PC-9 (cell line): Measurements from ENCODE around the gene CEP70. TPM values are rescaled to one million over a fixed set of nuclear protein-coding genes. Genes with fewer than 3 reads are reported as not detected.
"Not testable (repeated sequence)": the region's sequence is repeated elsewhere in the genome, so short reads cannot be mapped to it uniquely, and the experiment has no call there.

Experiments used
- BruUV-seq: library from RNA; stranded (reverse); fragments of 400-500 nt; replicated peaks from 2 replicates; lab custom pipeline; 2021; lab: Mats Ljungman, UMichigan
- CTCF ChIA-PET: fragments of 300-600 bp; sonication (Branson Sonifier 250); formaldehyde crosslinking; loops from one replicate; lab custom pipeline; 2022; ENCODE audit warnings: antibody characterized with exemption; lab: Charles Lee
- POLR2A ChIA-PET: fragments of 300-600 bp; sonication (Branson Sonifier 250); formaldehyde crosslinking; loops from one replicate; lab custom pipeline; 2022; ENCODE audit warnings: antibody characterized with exemption; ENCODE audit not compliant: unreplicated experiment; lab: Charles Lee
- DNase-seq, 2 experiments: peaks; one replicate each; pipeline versions ENCODE4 v3.0.0 to v3.0.0-alpha.2; 2015 to 2022; ENCODE audit warnings: mixed read lengths in 1 of 2
- H2AFZ ChIP-seq: fragments of 200-600 bp; sonication (generic); 2 replicates; pipeline ENCODE4 v1.8.1; 2017; ENCODE audit warnings: antibody characterized with exemption
- H3F3A ChIP-seq: fragments of 200-600 bp; sonication (generic); 2 replicates; pipeline ENCODE4 v1.8.1; 2017; ENCODE audit warnings: antibody characterized with exemption, mild to moderate bottlenecking, low read depth; ENCODE audit not compliant: insufficient read depth
- H3K27ac ChIP-seq: fragments of 200-600 bp; sonication (generic); 2 replicates; pipeline ENCODE4 v1.6.1; 2016; ENCODE audit warnings: mixed run types
- H3K27me3 ChIP-seq: fragments of 200-600 bp; sonication (generic); 2 replicates; pipeline ENCODE4 v1.6.1; 2016; ENCODE audit warnings: low read depth, mixed run types; ENCODE audit not compliant: insufficient read depth
- H3K36me3 ChIP-seq: fragments of 200-600 bp; sonication (generic); 2 replicates; pipeline ENCODE4 v1.6.1; 2016; ENCODE audit warnings: low read depth, mixed run types
- H3K4me1 ChIP-seq: fragments of 200-600 bp; sonication (generic); replicated peaks from 2 replicates; pipeline ENCODE4 v1.6.1; 2016; ENCODE audit warnings: mixed run types; ENCODE audit not compliant: insufficient read depth
- H3K4me2 ChIP-seq: fragments of 200-600 bp; sonication (generic); 2 replicates; pipeline ENCODE4 v1.6.1; 2017; ENCODE audit warnings: mixed run types
- H3K4me3 ChIP-seq: fragments of 200-600 bp; sonication (generic); 2 replicates; pipeline ENCODE4 v1.6.1; 2016; ENCODE audit warnings: mixed run types
- H3K79me2 ChIP-seq: fragments of 200-600 bp; sonication (generic); 2 replicates; pipeline ENCODE4 v1.6.1; 2017; ENCODE audit warnings: low read depth, mixed run types
- H3K9me2 ChIP-seq: fragments of 200-600 bp; sonication (generic); 2 replicates; pipeline ENCODE4 v1.8.1; 2017; ENCODE audit warnings: mild to moderate bottlenecking; ENCODE audit not compliant: insufficient read depth
- H3K9me3 ChIP-seq: fragments of 200-600 bp; sonication (generic); 2 replicates; pipeline ENCODE4 v1.8.1; 2016; ENCODE audit warnings: low read depth; ENCODE audit not compliant: insufficient read depth
- H4K20me1 ChIP-seq: fragments of 200-600 bp; sonication (generic); 2 replicates; pipeline ENCODE4 v1.8.1; 2017; ENCODE audit not compliant: insufficient read depth
- CTCF ChIP-seq: fragments of 200-600 bp; sonication (generic); conservative IDR thresholded peaks from 2 replicates; pipeline ENCODE4 v1.6.1; 2017; ENCODE audit warnings: mixed run types, antibody characterized with exemption, mild to moderate bottlenecking, moderate library complexity
- EZH2 ChIP-seq: fragments of 200-600 bp; sonication (generic); IDR thresholded peaks from 2 replicates; pipeline ENCODE4 v1.8.0; 2017; ENCODE audit warnings: antibody characterized with exemption, low read depth
- intact Hi-C: fragments of 100-400 bp; cut with micrococcal nuclease; formaldehyde crosslinking; loops from one replicate; pipeline ENCODE4 v1.10.0; 2022; ENCODE audit not compliant: unreplicated experiment
- total RNA-seq: library from RNA; stranded (reverse); gene quantifications from 2 replicates; pipeline ENCODE4 v1.2.3, GENCODE V29; 2021

Gene CEP70
- total RNA-seq, 1 experiment from 2014 or later: 73.6 TPM

GRCh38 chr3:138492980-138493675, 100.9 kb downstream of the CEP70 start:
- intact Hi-C loops: no loop called here
- Histone ChIP-seq H3K36me3 (no peaks in the 10 kb centered on the region), H3K4me1 (0 out of 2 replicates have a peak, but pooled peaks cover 4% of the 10 kb centered on the region), H3K27ac (no peak overlapping the region), H3K9me3 (peaks cover 4% of the 10 kb centered on the region; the same call in 1 of the 2 replicates), H3F3A (no peaks in the 10 kb centered on the region), H4K20me1 (no peaks in the 10 kb centered on the region), H3K79me2 (no peaks in the 10 kb centered on the region), H3K27me3 (no peaks in the 10 kb centered on the region), H3K4me3 (no peak overlapping the region), H3K9me2 (no peaks in the 10 kb centered on the region), H2AFZ (no peak overlapping the region), H3K4me2 (no peak overlapping the region)
- no peak for DNase-seq
- TF ChIP-seq CTCF (no peak), EZH2 (no peak)
- BruUV-seq: no TSS peak
- CTCF ChIA-PET: interaction anchor here (0.6 kb wide), 1 partner anchor 1446 kb away, joined by 4 read pairs; no protein-coding TSS in a partner anchor
- POLR2A ChIA-PET: no interaction called here

GRCh38 chr3:138491971-138492370, 102.1 kb downstream of the CEP70 start:
- no peaks in the 10 kb centered on the region for H4K20me1 ChIP-seq
- no peak for TF ChIP-seq EZH2
- no peak for TF ChIP-seq CTCF
- H2AFZ ChIP-seq: no peak overlapping the region
- H3K4me2 ChIP-seq: no peak overlapping the region
- intact Hi-C loops: no loop called here
- no peaks in the 10 kb centered on the region for H3K36me3 ChIP-seq
- no peak overlapping the region for H3K27ac ChIP-seq
- H3K9me3 ChIP-seq: peaks cover 15% of the 10 kb centered on the region
- ChIA-PET CTCF (no interaction called here), POLR2A (no interaction called here)
- H3K4me1 ChIP-seq: 0 out of 2 replicates have a peak, but pooled peaks cover 4% of the 10 kb centered on the region
- H3F3A ChIP-seq: no peaks in the 10 kb centered on the region
- no TSS peak for BruUV-seq
- no peaks in the 10 kb centered on the region for H3K27me3 ChIP-seq
- H3K9me2 ChIP-seq: no peaks in the 10 kb centered on the region
- no peaks in the 10 kb centered on the region for H3K79me2 ChIP-seq
- DNase-seq: no peak
- no peak overlapping the region for H3K4me3 ChIP-seq

GRCh38 chr3:138486580-138486979, 107.5 kb downstream of the CEP70 start:
- H2AFZ ChIP-seq, CTCF ChIA-PET, H3K4me1 ChIP-seq, H3K4me2 ChIP-seq, H3K4me3 ChIP-seq, H3F3A ChIP-seq, H3K9me2 ChIP-seq, H4K20me1 ChIP-seq, H3K27me3 ChIP-seq, H3K79me2 ChIP-seq, DNase-seq, BruUV-seq, H3K36me3 ChIP-seq, POLR2A ChIA-PET, intact Hi-C loops, H3K27ac ChIP-seq: not testable (repeated sequence)
- peaks cover 12% of the 10 kb centered on the region for H3K9me3 ChIP-seq

GRCh38 chr3:138484672-138485071, 109.4 kb downstream of the CEP70 start:
- H3K4me2 ChIP-seq, POLR2A ChIA-PET, H3K27ac ChIP-seq, H3K4me3 ChIP-seq, CTCF ChIA-PET, H3F3A ChIP-seq, BruUV-seq, intact Hi-C loops, DNase-seq, H3K79me2 ChIP-seq, H3K27me3 ChIP-seq, H3K36me3 ChIP-seq, H2AFZ ChIP-seq, H4K20me1 ChIP-seq, H3K9me2 ChIP-seq, H3K4me1 ChIP-seq: not testable (repeated sequence)
- peaks cover 12% of the 10 kb centered on the region for H3K9me3 ChIP-seq
